Suprapubic skin (tissue), 3 donors: ENCODE results near the gene GRAMD1A.

Experiments
- CTCF ChIP-seq, 2 donors: fragments of 200-600 bp in 1 of 2; fragments of 450-650 bp in 1 of 2; sonication (generic) in 1 of 2; IDR thresholded peaks; one replicate each; pipeline ENCODE4 v1.5.1; 2016 to 2019; ENCODE audit warnings: antibody characterized with exemption in 2 of 2, mild to moderate bottlenecking in 1 of 2, moderate library complexity in 1 of 2
- POLR2AphosphoS5 ChIP-seq, 3 donors: sonication (generic); formaldehyde crosslinking; IDR thresholded peaks; one replicate each; pipeline ENCODE4 v1.6.1; 2017; ENCODE audit warnings: antibody characterized with exemption in 3 of 3

GRCh38 chr19:35026418-35026817 lies 26.3 kb downstream of the GRAMD1A start:
- TF ChIP-seq CTCF (IDR thresholded peaks at IDR 0.05) (no peak), POLR2AphosphoS5 (IDR thresholded peaks at IDR 0.05) (no peak)
